ENCODE data around the gene CYTL1.

- TF ChIP-seq MYBL2 (CRISPR knock-in tag; IDR thresholded peaks at IDR 0.05) (no peak), ZNF263 (CRISPR knock-in tag; IDR thresholded peaks at IDR 0.05; ENCODE audit: low read depth) (no peak)
- TF ChIP-seq, protein P1, sequence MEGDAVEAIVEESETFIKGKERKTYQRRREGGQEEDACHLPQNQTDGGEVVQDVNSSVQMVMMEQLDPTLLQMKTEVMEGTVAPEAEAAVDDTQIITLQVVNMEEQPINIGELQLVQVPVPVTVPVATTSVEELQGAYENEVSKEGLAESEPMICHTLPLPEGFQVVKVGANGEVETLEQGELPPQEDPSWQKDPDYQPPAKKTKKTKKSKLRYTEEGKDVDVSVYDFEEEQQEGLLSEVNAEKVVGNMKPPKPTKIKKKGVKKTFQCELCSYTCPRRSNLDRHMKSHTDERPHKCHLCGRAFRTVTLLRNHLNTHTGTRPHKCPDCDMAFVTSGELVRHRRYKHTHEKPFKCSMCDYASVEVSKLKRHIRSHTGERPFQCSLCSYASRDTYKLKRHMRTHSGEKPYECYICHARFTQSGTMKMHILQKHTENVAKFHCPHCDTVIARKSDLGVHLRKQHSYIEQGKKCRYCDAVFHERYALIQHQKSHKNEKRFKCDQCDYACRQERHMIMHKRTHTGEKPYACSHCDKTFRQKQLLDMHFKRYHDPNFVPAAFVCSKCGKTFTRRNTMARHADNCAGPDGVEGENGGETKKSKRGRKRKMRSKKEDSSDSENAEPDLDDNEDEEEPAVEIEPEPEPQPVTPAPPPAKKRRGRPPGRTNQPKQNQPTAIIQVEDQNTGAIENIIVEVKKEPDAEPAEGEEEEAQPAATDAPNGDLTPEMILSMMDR (IDR thresholded peaks at IDR 0.05), result no peak
Measured at GRCh38 chr4:4985036-4985435, 34.2 kb downstream of the CYTL1 start.

Measured in WTC11 (cell line).